ENCODE data around the gene JADE1. TPM values are rescaled to one million over a fixed set of nuclear protein-coding genes. Genes with fewer than 3 reads are reported as not detected.

JADE1 gene
- total RNA-seq, 8 experiments from 2014 or later, result 8.1 to 31.4 (median 20.7) TPM

GRCh38 chr4:128832243-128832625 lies 22.7 kb downstream of the JADE1 start:
- WGBS, 10 experiments, result 50 to 100% (median 94%) methylated on average over 1 to 2 of the region's 2 CpGs; no CpG with 5 or more reads in 2 of the 10 experiments
- peak in 2 of 8 experiments; percentile 22 to 55 for ATAC-seq (replicated peaks in 6 of 8)
- Histone ChIP-seq H3K27ac (peak overlapping the region; percentile 34 to 73), H3K4me1 (replicated peaks in 1 of 2) (peaks cover 27 to 31% of the 10 kb centered on the region in 2 donors), H3K4me3 (no peak overlapping the region)
- in situ Hi-C loops (cut with MboI; ENCODE audit: low pct_unique_long_range_greater_than_20kb in 2 of 9, low sequenced_read_pairs in 9 of 9, unreplicated experiment in 9 of 9), result no loop called here

GRCh38 chr4:128835498-128836222 lies 26.2 kb downstream of the JADE1 start:
- peak in 3 of 8 experiments; percentile 6 to 61 (median 60) for ATAC-seq (replicated peaks in 6 of 8)
- 7 to 100% (median 81%) methylated on average over 1 to 7 of the region's 8 CpGs; no CpG with 5 or more reads in 3 of the 10 experiments for WGBS, 10 experiments
- in situ Hi-C loops (cut with MboI; ENCODE audit: low pct_unique_long_range_greater_than_20kb in 2 of 9, low sequenced_read_pairs in 9 of 9, unreplicated experiment in 9 of 9), result no loop called here

GRCh38 chr4:128837198-128837597 lies 27.7 kb downstream of the JADE1 start:
- Histone ChIP-seq H3K27ac (no peak overlapping the region), H3K4me3 (no peak overlapping the region), H3K4me1 (replicated peaks in 1 of 2) (peaks cover 2 to 9% of the 10 kb centered on the region in 2 donors)
- in situ Hi-C loops (cut with MboI; ENCODE audit: low pct_unique_long_range_greater_than_20kb in 2 of 9, low sequenced_read_pairs in 9 of 9, unreplicated experiment in 9 of 9), result no loop called here
- no peak for ATAC-seq (replicated peaks in 6 of 8)
- 80 to 100% (median 100%) methylated on average over 1 to 2 of the region's 2 CpGs; no CpG with 5 or more reads in 3 of the 10 experiments for WGBS, 10 experiments

More at GRCh38 chr4:128835498-128836222, 26.2 kb downstream of the JADE1 start:
- H3K4me3 ChIP-seq, result no peak overlapping the region
- H3K4me1 ChIP-seq (replicated peaks in 1 of 2), result peaks cover 17 to 24% of the 10 kb centered on the region in 2 donors
- H3K27ac ChIP-seq, result no peak overlapping the region

GRCh38 chr4:128837679-128838078 lies 28.2 kb downstream of the JADE1 start:
- in situ Hi-C loops (cut with MboI; ENCODE audit: low pct_unique_long_range_greater_than_20kb in 2 of 9, low sequenced_read_pairs in 9 of 9, unreplicated experiment in 9 of 9), result no loop called here
- Histone ChIP-seq H3K4me1 (replicated peaks in 1 of 2) (peaks cover 0 to 4% of the 10 kb centered on the region in 2 donors), H3K27ac (no peak overlapping the region), H3K4me3 (no peak overlapping the region)
- ATAC-seq (replicated peaks in 6 of 8), result no peak
- WGBS, 10 experiments, result 78 to 100% (median 96%) methylated on average over 1 to 3 of the region's 3 CpGs; no CpG with 5 or more reads in 2 of the 10 experiments

GRCh38 chr4:128840711-128841318 lies 31.3 kb downstream of the JADE1 start:
- no peaks in the 10 kb centered on the region for H3K4me1 ChIP-seq (replicated peaks in 1 of 2)
- ATAC-seq (replicated peaks in 6 of 8), result no peak
- 83 to 100% (median 100%) methylated on average over 1 to 2 of the region's 2 CpGs; no CpG with 5 or more reads in 3 of the 10 experiments for WGBS, 10 experiments
- no peak overlapping the region for H3K4me3 ChIP-seq
- in situ Hi-C loops (cut with MboI; ENCODE audit: low pct_unique_long_range_greater_than_20kb in 2 of 9, low sequenced_read_pairs in 9 of 9, unreplicated experiment in 9 of 9), result no loop called here
- H3K27ac ChIP-seq, result no peak overlapping the region

- in situ Hi-C loops (cut with MboI; ENCODE audit: low pct_unique_long_range_greater_than_20kb in 2 of 9, low sequenced_read_pairs in 9 of 9, unreplicated experiment in 9 of 9), result no loop called here
- Histone ChIP-seq H3K4me3 (no peak overlapping the region), H3K4me1 (replicated peaks in 1 of 2) (no peaks in the 10 kb centered on the region), H3K27ac (no peak overlapping the region)
- WGBS, 10 experiments, result 92 to 100% (median 100%) methylated on average over 1 to 2 of the region's 2 CpGs; no CpG with 5 or more reads in 2 of the 10 experiments
- no peak for ATAC-seq (replicated peaks in 6 of 8)
Observed at GRCh38 chr4:128841402-128841801, 31.9 kb downstream of the JADE1 start.

GRCh38 chr4:128844931-128845330 lies 35.4 kb downstream of the JADE1 start:
- H3K27ac ChIP-seq, result no peak overlapping the region
- ATAC-seq (replicated peaks in 6 of 8), result peak in 3 of 8 experiments; percentile 13 to 71 (median 48)

GRCh38 chr4:128846063-128846462 lies 36.6 kb downstream of the JADE1 start:
- Histone ChIP-seq H3K27ac (no peak overlapping the region), H3K4me1 (replicated peaks in 1 of 2) (no peaks in the 10 kb centered on the region), H3K4me3 (no peak overlapping the region)
- WGBS, 10 experiments, result 79 to 100% (median 96%) methylated on average over 1 to 4 of the region's 4 CpGs; no CpG with 5 or more reads in 4 of the 10 experiments
- in situ Hi-C loops (cut with MboI; ENCODE audit: low pct_unique_long_range_greater_than_20kb in 2 of 9, low sequenced_read_pairs in 9 of 9, unreplicated experiment in 9 of 9), result no loop called here
- peak in 1 of 8 experiments; percentile 81 for ATAC-seq (replicated peaks in 6 of 8)

More at GRCh38 chr4:128844931-128845330, 35.4 kb downstream of the JADE1 start:
- in situ Hi-C loops (cut with MboI; ENCODE audit: low pct_unique_long_range_greater_than_20kb in 2 of 9, low sequenced_read_pairs in 9 of 9, unreplicated experiment in 9 of 9), result no loop called here
- 70 to 100% (median 90%) methylated on average over 1 to 2 of the region's 4 CpGs; no CpG with 5 or more reads in 4 of the 10 experiments for WGBS, 10 experiments
- H3K4me3 ChIP-seq, result no peak overlapping the region
- no peaks in the 10 kb centered on the region for H3K4me1 ChIP-seq (replicated peaks in 1 of 2)

- in situ Hi-C loops (cut with MboI; ENCODE audit: low pct_unique_long_range_greater_than_20kb in 2 of 9, low sequenced_read_pairs in 9 of 9, unreplicated experiment in 9 of 9), result no loop called here
- ATAC-seq (replicated peaks in 6 of 8), result no peak
- Histone ChIP-seq H3K4me1 (replicated peaks in 1 of 2) (no peaks in the 10 kb centered on the region), H3K27ac (no peak overlapping the region), H3K4me3 (no peak overlapping the region)
- 90 to 100% (median 98%) methylated on average over 1 to 6 of the region's 7 CpGs; no CpG with 5 or more reads in 3 of the 10 experiments for WGBS, 10 experiments
Observed at GRCh38 chr4:128847082-128847724, 37.7 kb downstream of the JADE1 start.

- no peak overlapping the region for H3K27ac ChIP-seq
- 60 to 100% (median 83%) methylated on average over 1 to 2 of the region's 3 CpGs; no CpG with 5 or more reads in 5 of the 10 experiments for WGBS, 10 experiments
- H3K4me1 ChIP-seq (replicated peaks in 1 of 2), result no peaks in the 10 kb centered on the region
- in situ Hi-C loops (cut with MboI; ENCODE audit: low pct_unique_long_range_greater_than_20kb in 2 of 9, low sequenced_read_pairs in 9 of 9, unreplicated experiment in 9 of 9), result no loop called here
- no peak overlapping the region for H3K4me3 ChIP-seq
- ATAC-seq (replicated peaks in 6 of 8), result no peak
Observed at GRCh38 chr4:128848461-128848860, 39.0 kb downstream of the JADE1 start.

GRCh38 chr4:128850252-128850651 lies 40.8 kb downstream of the JADE1 start:
- in situ Hi-C loops (cut with MboI; ENCODE audit: low pct_unique_long_range_greater_than_20kb in 2 of 9, low sequenced_read_pairs in 9 of 9, unreplicated experiment in 9 of 9), result loop anchor here in 5 of 9 experiments (25.0 kb wide), 2 partner anchors 388 to 663 kb away; no protein-coding TSS in a partner anchor
- Histone ChIP-seq H3K4me1 (replicated peaks in 1 of 2) (no peaks in the 10 kb centered on the region), H3K27ac (no peak overlapping the region), H3K4me3 (no peak overlapping the region)
- WGBS, 10 experiments, result 90 to 100% (median 98%) methylated on average over 2 to 4 of the region's 4 CpGs; no CpG with 5 or more reads in 2 of the 10 experiments
- no peak for ATAC-seq (replicated peaks in 6 of 8)

GRCh38 chr4:128853741-128854140 lies 44.2 kb downstream of the JADE1 start:
- Histone ChIP-seq H3K4me3 (no peak overlapping the region), H3K4me1 (replicated peaks in 1 of 2) (no peaks in the 10 kb centered on the region), H3K27ac (no peak overlapping the region)
- WGBS, 10 experiments, result 43 to 100% (median 85%) methylated on average over 1 to 5 of the region's 5 CpGs; no CpG with 5 or more reads in 3 of the 10 experiments
- ATAC-seq (replicated peaks in 6 of 8), result no peak
- in situ Hi-C loops (cut with MboI; ENCODE audit: low pct_unique_long_range_greater_than_20kb in 2 of 9, low sequenced_read_pairs in 9 of 9, unreplicated experiment in 9 of 9), result loop anchor here in 5 of 9 experiments (25.0 kb wide), 2 partner anchors 391 to 666 kb away; no protein-coding TSS in a partner anchor

- in situ Hi-C loops (cut with MboI; ENCODE audit: low pct_unique_long_range_greater_than_20kb in 2 of 9, low sequenced_read_pairs in 9 of 9, unreplicated experiment in 9 of 9), result loop anchor here in 5 of 9 experiments (25.0 kb wide), 2 partner anchors 392 to 667 kb away; no protein-coding TSS in a partner anchor
- H3K4me3 ChIP-seq, result no peak overlapping the region
- no peak overlapping the region for H3K27ac ChIP-seq
- H3K4me1 ChIP-seq (replicated peaks in 1 of 2), result no peaks in the 10 kb centered on the region
- 43 to 96% (median 80%) methylated on average over 4 to 6 of the region's 6 CpGs for WGBS, 10 experiments
- ATAC-seq (replicated peaks in 6 of 8), result no peak
Observed at GRCh38 chr4:128854433-128854832, 44.9 kb downstream of the JADE1 start.
